HG02938 (cell line): ENCODE data around the gene CLC.
"Not testable (repeated sequence)": the region's sequence is repeated elsewhere in the genome, so short reads cannot be mapped to it uniquely, and the experiment has no call there.

ENCODE experiments used
- ATAC-seq: cut with Tn5 transposase; IDR thresholded peaks from one replicate; pipeline ENCODE4 v1.9.1; 2021; ENCODE audit warnings: mild to moderate bottlenecking, moderate library complexity; ENCODE audit not compliant: unreplicated experiment

CLC gene

DNA sequence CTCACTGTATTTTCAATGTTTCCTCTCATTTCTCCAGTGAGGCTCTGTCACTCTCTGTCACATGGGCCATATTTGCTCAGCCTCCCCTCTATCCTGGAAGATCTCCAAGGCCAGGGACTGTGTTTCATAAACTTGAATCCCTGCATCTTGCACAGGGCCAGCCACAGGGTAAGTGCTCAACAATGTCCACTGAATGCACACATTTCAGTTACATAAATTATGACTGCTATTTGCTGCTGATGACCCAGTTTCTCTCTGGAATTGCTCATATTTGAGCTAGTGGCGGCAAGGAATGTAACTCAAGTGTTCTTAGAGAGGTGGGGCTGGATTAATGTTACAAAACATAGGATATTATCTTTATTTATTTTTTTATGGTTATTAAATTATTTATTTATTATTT is 6.1 kb downstream of the CLC start:
- ATAC-seq, result no peak

DNA sequence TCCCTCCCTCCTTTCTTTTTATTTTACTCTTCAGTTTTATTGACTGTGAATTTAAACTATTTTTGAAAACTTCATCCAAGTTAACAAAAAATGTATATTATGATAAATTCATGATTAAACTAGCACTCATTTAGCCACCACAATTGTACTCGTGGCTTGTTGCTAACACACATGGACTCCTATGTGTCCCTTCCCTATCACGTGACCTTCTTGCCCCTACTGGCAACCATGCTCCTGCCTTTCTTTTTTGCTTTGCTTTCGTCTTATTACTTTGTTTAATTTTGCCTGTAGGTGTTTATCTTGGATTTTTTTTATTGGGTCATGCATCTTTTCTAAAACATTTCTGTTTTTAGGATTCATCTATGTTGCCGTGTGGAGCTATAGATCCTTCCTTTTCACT is 8.2 kb downstream of the CLC start:
- no peak for ATAC-seq

DNA sequence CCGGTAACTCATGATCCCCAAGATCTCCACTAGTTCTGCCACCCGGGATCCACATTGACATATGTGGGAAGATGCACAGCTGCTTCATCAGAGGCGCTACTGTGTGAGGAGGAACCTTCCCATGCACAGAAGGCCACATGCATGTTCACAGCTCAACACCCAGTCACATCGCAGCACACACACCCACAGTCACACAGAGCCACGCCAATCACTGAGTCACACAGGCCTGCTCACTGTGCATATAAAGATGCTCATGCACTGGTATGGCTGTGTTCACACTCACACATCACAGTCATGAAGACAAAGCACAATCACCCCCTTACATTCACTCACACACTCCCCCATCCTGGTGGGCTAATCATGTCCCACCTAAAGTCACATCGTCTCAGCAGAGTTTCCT is 9.8 kb downstream of the CLC start:
- ATAC-seq, result no peak

DNA sequence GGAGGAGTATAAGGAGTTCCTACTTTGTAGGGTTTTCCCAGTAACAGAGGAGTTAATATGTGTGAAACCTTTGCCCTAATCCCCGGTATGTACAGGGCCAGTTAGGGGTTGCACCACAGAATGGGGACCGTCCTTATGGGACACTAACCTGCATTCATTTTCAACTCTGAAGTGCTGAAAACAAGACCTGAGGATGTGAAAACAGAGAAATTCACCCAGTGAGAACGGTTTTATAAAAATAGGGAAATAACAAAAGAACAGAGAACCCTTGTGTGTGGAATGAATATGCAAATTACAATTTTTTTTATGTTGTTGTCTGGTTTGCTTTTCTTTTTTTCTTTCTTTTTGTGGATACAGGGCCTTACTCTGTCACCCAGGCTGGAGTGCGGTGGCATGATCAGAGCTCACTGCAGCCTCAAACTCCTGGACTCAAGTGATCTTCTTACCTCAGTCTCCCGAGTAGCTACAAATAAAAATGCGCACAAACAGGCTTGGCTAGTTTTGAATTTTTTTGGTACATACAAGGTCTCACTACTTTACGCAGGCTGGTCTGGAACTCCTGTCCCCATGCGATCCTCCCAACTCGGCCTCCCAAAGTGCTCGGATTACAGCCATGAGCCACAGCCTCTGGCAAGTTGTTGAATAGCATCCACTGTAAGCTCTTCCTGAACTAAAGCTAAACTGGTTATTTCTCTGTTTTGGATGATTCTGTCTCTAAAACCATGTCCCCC is 10.6 kb downstream of the CLC start:
- no peak for ATAC-seq

DNA sequence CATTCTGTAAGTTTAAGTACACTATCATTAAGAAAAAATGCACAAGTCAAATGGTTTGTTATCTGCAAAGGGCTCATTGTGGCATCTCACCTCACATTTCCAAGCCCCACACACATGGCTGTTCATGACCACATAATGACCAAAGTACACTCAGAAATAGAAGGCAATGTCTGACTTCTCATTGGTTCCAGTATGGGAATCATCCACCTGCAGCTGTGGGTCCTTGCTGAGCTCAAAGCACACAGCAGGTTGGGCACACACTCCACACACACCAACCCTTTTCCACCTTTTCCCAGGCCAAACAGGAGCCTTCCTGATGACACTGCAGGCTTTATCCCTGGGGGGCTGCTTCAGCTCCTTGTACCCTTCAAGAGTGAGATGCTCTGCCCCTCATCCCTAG is 11.8 kb downstream of the CLC start:
- ATAC-seq, result no peak

DNA sequence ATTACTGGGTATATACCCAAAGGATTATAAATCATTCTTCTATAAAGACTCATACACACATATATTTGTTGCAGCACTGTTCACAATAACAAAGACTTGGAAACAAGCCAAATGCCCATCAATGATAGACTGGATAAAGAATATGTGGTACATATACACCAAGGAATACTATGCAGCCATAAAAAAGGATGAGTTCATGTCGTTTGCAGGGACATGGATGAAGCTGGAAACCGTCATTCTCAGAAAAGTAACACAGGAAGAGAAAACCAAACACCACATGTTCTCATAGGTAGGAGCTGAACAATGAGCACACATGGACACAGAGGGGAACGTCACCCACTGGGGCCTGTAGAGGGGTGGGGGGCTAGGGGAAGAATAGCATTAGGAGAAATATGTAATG is 17.7 kb downstream of the CLC start:
- not testable (repeated sequence) for ATAC-seq

DNA sequence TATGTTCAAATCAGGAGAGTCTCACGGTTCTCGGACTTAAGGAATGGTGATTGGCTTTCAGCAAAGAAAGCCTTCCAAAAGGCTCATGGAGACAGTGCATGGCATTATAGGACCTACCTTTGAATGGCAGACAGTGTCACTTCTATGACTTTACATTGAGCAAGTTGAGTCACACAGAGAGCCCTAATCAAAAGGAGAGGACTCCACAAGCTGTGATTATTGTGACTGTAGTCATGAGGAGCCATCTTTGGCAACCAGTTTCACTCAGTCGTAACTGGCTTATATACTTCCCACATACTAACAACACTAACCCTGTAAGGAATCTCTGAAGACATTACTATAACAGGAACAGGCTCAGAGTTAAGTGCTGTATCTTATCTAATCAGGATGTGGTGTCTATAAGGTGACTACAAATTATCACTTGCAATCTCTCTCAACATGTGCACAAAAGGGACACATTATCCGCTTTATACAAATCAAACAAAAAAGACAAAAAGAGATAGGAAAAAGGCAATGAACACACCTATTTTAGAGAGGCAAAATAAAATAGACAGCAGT is 27.4 kb downstream of the CLC start:
- no peak for ATAC-seq

DNA sequence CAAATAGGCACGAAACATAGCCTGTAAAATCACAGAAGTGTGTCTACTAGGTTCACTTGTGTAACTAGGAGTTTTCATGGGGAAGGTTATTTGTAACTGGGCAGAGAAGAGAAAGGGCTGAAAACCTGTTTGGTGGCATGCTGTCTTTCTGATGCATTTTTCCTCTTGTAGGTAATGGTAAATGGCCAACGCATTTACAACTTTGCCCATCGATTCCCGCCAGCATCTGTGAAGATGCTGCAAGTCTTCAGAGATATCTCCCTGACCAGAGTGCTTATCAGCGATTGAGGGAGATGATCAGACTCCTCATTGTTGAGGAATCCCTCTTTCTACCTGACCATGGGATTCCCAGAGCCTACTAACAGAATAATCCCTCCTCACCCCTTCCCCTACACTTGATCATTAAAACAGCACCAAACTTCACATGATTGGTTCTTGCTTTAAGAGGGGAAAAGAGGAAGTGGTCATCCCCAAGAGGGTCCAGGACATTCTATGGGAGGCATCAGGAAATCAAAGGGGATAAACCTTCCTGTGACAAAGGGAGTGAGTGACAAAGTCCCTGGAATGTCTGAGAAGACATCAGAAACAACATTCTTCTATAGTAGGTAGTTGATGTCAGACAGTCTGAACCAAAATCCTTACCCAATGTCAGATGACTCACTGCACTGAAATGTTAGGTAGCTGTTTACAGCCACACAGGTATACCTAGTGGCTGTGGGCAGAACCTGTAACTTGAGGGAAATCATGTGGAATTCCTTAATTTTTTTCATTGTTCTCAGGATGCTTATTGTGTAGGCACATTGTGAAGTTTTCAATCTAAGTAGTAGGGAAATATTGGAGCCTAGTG is 28.6 kb downstream of the CLC start:
- ATAC-seq, result no peak

DNA sequence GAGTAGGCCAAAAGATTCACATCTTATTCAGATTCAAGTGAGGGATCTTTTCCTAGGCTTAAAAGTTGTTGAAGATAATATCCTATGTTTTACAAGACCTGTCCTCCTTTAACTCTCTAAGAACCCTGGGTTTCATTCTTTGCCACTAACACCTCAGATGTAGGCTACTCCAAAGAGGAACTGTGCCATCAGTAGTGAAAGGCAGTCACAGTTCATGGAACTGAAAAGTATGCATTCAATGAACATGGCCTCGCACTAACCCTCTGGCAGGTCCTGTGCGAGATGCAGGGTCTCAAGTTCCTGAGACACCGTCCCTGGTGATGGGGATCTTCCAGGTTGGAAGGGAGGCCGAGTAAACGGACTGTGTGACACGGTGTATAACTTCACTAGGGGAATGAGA is 29.2 kb downstream of the CLC start:
- ATAC-seq, result no peak

DNA sequence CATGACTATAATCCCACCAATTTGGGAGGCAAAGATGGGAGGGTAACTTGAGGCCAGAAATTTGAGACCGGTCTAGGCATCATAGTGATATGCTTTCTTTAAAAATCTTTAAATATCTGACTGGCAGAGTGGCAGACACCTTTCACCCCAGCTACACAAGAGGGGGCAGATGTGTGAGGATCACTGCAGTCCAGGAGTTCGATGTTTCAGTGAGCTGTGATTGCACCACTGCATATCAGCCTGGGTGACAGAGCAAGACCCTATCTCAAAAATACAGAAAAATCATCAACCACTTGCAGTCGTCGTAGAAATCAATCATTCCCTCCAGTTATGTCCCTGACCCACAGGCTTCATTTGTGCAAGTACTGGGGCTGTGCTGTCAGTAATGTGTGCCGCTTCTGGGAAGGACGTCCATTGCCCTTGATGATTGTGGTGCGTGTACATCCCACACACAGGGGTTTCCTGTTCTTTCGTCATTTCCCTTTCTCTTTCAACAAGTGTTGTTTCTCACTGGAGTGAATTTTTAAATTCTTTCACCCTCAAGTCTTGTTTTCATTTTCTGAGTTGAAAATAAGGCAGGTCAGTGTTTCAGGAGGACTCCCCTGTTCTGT is 32.1 kb downstream of the CLC start:
- no peak for ATAC-seq

DNA sequence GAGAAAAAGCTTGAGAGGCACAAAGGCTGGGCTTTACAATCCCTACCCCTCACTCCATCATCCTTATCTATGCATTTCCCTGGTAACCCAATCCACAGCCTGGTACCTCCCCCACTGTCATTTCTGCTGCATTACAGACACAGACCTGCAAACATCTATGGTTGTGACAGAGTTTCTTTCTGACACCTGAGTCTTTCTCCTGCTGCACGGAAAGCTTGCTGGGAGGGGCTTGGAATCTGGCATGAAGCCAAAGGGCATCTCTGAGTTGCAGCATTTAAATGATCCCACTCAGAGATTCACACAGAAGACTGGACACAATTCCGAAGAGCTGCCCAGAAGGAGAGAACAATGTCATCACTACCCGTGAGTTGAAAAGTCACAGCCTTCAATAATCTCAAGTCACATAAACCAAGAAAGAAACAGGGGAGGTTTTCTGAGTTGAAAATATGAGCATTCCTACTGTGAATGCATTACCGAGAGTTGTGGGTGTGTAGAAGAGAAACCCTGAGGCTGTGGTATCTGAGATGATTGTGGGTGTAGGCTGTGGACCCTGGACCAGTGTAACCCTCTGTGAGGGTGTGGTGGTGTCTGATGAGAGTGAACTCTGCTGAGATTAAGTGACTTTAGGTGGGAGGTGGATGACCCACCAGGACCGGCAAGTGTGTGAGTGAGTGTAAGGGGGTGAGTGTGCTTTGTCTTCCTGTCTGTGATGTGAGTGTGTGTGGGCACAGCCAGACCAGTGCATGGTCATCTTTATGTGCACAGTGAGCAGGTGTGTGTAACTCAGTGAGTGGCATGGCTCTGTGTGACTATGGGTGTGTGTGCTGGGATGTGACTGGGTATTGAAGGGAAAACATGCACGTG is 33.4 kb downstream of the CLC start, which contains the start of gene LGALS14:
Gene LGALS14, plus strand, starts transcription at position 301 of the 864 bp plus-strand sequence. Its CDS starts 48 bp downstream, at position 349.
- no peak for ATAC-seq

DNA sequence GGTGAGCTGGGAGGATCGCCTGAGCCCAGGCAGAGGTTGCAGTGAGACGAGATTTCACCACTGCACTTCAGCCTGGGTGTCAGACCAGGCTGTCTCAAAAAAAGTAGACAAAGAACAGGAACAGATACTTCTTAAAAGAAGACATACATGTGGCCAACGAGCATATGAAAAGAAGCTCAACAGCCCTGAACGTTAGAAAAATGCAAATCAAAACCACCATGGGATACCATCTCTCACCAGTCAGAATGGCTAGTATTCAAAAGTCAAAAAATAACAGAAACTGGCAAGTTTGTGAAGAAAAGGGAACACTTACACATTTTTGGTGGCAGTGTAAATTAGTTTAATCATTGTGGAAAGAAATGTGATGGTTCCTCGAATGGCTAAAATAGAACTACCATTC is 36.5 kb downstream of the CLC start:
- ATAC-seq, result peak; percentile 62

DNA sequence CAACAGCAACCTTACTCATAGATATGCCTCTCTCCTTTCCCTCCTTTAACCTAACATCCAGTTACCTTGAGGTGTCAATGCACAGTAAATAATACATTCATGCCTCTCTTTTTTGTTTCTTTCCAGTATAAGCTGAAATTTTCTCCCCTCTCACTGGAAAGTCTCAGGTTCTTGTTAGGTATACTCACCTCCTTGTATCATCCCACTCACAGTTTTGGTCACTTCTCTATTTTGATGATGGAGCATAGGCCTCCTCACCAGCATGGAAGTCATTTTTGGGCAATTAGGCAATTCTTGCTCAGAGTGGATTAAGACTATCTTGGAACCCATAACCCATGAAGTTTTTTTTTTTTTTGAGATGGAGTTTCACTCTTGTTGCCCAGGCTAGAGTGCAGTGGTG is 39.3 kb downstream of the CLC start:
- no peak for ATAC-seq

DNA sequence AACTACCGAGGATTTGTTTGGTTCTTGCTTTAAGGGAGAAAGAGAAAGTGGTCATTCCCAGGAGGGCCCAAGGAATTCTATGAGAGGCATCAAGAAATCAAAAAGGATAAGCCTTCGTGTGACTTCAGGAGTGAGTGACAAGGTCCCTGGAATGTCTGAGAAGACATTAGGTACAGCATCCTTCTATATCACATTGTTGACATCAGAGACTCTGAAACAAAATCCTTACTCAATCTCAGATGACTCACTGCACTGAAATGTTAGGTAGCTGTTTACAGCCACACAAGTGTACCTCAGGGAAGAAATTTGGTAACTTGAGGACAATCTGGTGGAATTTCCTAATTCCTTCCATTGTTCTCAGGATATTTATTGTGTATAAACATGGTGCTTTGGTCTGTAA is 41.4 kb downstream of the CLC start:
- ATAC-seq, result no peak

DNA sequence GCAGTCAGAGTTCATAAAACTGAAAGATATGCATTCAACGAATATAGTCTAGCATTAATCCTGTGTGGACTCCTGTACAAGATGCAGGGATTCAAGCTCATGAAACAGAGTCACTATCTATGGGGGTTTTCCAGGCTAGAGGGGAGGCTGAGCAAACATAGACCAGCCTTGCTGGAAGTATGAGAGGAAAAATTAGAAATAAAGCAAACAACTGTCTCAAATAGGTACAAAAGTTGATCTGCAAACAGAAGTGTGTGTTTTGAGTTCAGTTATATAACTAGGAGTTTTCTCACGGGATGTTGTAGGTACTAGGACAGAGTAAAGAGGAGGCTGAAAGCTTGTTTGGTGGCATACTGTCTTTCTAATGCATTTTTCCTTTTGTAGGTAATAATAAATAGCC is 42.1 kb downstream of the CLC start:
- ATAC-seq, result no peak

DNA sequence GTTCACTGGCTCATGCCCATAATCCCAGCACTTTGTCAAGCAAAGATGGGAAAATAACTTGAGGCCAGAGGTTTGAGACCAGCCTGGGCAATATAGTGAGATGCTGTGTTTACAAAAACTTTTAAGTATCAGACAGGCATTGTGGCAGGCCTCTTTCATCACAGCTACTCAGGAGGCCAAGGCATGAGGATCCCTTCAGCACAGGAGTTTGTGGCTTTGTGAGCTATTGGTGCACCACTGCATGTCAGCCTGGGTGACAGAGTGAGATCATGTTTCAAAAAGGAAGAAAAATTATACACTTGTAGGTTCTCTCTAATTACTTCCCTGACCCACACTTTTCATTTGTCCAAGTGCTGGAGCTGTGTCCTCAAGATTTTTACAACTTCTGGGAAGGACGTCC is 45.0 kb downstream of the CLC start:
- no peak for ATAC-seq

DNA sequence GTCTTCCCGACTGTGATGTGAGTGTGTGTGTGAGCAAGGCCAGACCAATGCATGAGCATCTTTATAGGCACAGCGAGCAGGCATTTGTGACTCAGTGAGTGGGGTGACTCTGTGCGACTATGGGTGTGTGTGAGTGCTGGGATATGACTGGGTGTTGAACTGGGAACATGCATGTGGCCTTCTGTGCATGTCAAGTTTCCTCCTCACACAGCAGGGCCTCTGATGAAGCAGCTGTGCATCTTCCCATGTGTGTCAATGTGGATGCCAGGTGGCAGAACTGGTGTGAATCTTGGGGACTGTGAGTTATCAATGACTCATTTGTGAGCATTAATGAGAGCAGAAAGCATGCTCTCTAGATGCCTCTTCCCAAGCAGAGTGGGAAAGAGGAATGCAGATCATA is 45.7 kb downstream of the CLC start:
- no peak for ATAC-seq

DNA sequence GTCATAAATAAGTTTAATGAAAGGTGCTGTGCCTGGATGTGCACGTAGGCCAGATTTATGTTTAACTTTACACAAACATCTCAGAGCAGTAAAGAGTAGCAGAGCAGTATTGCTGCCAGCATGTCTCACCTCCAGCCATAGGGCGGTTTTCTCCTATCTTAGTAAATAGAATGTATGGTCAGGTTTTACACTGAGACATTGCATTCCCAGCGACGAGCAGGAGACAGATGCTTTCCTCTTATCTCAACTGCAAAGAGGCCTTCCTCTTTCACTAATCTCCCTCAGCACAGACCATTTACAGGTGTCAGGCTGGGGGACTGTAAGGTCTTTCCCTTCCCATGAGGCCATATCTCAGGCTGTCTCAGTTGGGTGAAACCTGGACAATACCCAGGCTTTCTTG is 49.2 kb downstream of the CLC start:
- not testable (repeated sequence) for ATAC-seq

DNA sequence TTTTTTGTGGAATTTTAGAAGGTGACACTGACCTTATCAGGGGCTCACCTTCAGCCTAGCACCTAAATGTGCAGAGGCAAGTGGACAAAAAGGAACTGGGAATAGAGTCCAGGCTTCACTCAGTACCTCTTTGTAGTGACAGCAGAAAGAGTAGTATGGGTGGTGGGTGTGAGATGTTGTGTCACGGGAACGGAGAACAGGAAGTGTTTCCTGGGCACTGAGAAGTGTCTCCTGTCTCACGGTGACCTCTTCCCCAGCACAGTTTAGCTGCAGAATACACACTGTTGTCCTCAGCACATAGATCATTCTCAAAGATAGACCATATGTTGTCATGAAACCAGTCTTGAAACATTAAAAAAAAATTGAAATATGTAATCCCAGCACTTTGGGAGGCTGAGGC is 51.1 kb downstream of the CLC start:
- ATAC-seq, result no peak

DNA sequence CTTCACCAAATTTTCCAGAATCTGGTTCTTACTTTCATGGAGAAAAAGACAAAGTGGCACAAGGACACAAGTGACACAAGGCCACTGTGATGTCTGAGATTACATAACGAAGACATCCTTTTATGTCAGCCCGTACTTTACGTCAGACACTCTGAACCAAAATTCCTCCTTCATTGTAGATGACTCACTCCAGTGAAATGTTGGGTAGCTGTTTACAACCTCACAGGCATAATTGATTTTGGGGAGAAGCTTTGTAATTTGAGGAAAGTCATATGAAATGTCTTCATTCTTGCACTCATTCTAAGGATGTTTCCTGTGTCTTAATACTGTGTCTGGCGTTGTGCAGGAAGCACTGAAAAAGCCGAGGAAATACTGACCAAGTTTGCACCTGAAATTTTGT is 53.6 kb downstream of the CLC start:
- ATAC-seq, result no peak

DNA sequence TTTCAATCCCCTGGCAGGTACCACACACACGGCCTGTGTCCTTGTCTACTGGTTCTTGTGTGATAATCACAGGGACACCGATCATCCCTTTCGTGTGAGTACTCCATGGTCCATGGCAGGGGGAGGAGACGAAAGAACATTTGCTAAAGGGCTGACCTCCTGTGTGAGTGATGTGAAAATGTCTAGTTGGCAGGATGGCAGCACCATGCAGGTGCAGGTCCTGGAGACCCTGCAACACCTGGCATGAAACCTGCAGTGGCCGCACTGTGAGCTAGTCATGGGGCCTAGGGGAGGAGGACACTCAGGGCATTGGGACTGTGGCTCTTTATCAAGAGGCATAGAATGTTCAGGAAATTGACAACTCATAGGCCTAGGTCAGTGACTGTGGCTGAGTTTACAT is 56.4 kb downstream of the CLC start:
- ATAC-seq, result no peak
